ENCODE measurements around the gene SH3BGR. TPM values are rescaled to one million over a fixed set of nuclear protein-coding genes. Genes with fewer than 3 reads are reported as not detected.
"Not testable (repeated sequence)": the region's sequence is repeated elsewhere in the genome, so short reads cannot be mapped to it uniquely, and the experiment has no call there.

The SH3BGR gene
- total RNA-seq: 12.4 TPM

DNA sequence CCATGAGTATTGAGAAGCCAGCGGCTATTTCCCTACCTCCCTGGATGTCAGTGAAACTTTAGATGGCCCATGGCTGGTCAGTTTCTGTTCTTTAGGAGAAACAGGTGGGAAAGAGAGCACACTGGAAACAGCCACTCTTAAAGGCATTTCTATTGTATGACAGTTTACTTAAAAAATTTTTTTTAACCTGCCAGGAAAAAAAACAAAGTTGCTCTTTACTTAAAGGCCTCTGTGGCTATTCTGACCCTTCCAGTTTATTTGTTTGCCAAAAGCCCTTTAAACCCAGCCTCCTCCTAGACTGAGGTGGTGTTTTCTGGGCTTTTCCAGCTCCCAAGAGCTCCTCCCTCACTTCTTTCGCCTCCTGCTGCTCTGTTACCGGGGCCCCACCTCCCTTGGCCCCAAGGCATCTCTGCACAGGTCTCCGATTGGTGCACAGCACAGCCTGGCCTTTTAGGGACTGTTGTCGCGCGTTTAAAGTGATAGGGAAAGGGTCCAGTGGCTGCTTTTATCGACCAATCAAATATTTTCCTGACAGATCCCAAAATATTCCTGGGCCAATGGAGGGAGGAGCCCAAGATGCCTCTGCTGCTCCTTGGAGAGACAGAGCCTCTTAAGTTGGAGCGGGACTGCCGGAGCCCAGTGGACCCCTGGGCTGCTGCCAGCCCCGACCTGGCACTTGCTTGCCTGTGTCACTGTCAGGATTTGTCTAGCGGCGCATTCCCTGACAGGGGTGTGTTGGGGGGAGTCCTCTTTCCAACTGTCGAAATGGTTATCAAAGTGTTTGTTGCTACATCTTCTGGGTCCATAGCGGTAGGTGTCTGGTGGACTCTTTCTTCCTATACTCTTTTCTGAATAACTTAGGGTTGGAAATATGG is at the start of gene SH3BGR:
SH3BGR (plus strand) TSS at position 639 of the 875 bp plus-strand sequence; CDS start at position 766, 127 bp downstream.
- DNase-seq: no peak

DNA sequence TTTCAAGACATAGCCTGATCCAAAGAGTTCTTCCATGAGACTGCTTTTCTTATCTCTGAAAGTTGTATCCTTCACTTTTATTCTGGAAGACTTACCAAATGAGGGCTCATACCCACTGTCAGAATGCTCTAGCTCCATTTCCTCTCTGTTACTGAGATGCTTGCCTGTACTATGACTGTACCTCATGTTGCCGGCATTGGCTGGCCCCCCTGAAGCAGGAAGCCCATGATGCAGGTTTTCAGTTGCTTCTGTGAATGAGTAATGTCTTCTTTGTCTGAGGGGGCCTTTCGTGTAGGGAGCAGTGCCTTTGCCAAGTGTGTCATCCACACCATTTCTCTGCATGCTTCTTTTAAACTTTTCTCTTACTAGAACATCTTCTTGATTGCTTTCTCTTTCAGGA is 45.7 kb upstream of the SH3BGR start:
- no peak for DNase-seq

- DNase-seq: not testable (repeated sequence)
These were observed 32.6 kb upstream of the SH3BGR start for GRCh38 chr21:39419204-39419603.

GRCh38 chr21:39422527-39423241 is 29.1 kb upstream of the SH3BGR start:
- DNase-seq: no peak

- DNase-seq: no peak
These were observed 22.3 kb upstream of the SH3BGR start for GRCh38 chr21:39429445-39429844.

GRCh38 chr21:39430016-39430415 is 21.8 kb upstream of the SH3BGR start:
- DNase-seq: no peak

GRCh38 chr21:39430457-39430856 is 21.3 kb upstream of the SH3BGR start:
- no peak for DNase-seq

GRCh38 chr21:39430954-39431353 is 20.8 kb upstream of the SH3BGR start:
- DNase-seq: no peak

GRCh38 chr21:39434950-39435349 is 16.8 kb upstream of the SH3BGR start:
- DNase-seq: no peak

GRCh38 chr21:39439232-39439631 is 12.5 kb upstream of the SH3BGR start:
- DNase-seq: no peak

- DNase-seq: no peak
These were observed 10.0 kb upstream of the SH3BGR start for GRCh38 chr21:39441502-39442475.

GRCh38 chr21:39444421-39445180 is 7.2 kb upstream of the SH3BGR start:
- peak; percentile 36 for DNase-seq

DNA sequence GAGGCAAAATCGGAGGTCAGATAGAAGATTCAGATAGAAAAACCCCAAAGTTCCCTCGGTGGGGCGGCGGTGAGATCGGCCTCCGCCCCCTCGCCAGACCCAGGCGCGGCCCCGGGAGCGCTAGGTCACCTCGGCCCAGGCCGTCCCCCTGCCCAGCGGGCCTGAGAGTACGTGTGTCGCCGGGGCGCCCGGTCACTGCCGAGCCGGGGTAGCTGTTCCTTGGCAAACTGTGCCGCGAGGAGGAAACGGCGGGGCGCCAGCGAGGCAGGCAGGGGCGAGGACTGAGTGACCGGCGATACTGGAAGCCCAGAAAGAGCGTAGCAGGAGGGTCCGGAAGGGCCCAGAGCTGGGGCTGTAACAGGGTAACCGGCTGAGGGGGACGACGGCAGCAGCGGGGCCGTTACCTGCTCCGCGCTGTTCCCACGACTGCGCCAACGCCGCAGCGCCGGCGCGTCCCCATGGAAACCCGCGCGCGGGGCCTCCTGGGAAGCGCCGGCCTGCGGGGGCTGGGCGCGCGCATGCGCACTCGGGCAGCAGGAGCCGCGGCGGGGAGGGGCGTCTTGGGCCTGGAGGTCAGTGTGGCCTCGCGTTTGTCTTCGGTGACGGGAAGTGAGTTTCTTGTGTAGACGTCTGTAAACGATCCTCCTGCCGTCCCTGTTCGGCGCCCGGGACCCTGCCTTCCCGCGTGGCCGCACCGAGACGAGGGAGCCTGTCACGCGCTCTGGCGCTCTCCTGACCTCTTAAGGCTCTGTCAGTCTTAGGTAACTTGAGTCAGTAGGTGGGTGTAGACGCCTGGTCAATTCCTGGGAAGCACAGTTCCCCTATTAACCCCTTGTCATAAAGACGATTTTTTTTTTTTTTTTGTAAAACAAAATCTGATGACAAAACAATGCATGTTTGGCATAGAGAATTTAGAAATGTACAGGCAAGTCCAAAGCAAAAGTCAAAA is 6.2 kb upstream of the SH3BGR start, which contains the start of gene LCA5L:
LCA5L (minus strand) TSS at position 458 of the 949 bp plus-strand sequence. CDS start 17,285 bp downstream, outside the sequence.
- peak; percentile 83 for DNase-seq

- no peak for DNase-seq
These were observed 4.5 kb upstream of the SH3BGR start for GRCh38 chr21:39447264-39447663.

DNA sequence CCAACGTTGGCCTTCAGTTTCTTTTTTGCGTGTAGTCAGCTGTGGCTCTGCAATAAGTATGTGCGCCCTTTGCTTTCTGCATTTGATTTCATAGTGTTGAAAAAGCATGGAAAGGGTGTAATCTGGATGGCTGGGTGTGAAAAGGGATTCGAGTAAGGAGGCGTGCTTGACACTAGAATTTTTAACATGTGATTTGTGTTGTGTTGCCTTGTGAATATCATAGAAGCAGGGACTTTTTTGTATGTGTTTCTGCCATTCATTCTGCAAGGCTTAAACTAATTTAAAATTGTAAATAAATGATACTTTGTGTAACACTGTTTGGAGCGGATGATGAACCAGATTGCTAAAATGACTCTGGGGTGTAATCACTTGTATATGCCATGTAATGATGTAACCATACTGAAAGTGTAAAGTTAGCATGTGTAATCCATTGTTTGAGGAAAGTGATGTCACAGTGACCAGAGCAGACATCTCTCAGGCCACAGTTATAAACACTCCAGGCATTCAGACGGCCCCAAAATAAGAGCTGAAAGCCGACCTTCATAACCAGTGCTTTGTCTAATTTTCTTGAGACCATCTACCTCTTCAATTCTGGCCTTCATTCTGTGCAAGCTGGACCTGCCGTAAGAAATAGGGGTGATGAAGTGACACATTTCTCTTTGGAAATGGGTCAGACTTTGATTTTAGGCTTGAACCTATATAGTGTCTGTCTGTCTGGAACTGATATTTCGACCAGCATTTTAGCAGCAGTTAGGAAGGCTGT is 618 bp downstream of the SH3BGR start:
- DNase-seq: peak; percentile 64

DNA sequence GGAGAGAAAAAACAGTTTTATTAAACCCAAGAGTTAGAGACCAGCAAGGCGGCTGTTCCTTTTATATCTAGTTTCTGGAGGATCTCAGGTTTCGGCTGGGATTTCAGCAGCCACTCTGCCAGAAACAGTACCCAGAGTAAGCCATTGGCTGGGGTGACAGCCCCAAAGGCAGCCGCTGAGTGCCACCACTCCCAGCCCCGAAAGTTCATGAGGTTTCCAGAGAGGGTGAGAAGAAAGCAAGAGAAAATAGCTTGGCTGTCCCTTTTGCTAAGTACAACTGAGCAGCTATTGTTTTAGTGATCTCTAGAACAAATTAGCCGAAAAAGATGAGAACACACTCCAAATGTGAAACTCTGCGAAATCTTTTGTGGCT is 1.2 kb downstream of the SH3BGR start:
- DNase-seq: no peak

DNA sequence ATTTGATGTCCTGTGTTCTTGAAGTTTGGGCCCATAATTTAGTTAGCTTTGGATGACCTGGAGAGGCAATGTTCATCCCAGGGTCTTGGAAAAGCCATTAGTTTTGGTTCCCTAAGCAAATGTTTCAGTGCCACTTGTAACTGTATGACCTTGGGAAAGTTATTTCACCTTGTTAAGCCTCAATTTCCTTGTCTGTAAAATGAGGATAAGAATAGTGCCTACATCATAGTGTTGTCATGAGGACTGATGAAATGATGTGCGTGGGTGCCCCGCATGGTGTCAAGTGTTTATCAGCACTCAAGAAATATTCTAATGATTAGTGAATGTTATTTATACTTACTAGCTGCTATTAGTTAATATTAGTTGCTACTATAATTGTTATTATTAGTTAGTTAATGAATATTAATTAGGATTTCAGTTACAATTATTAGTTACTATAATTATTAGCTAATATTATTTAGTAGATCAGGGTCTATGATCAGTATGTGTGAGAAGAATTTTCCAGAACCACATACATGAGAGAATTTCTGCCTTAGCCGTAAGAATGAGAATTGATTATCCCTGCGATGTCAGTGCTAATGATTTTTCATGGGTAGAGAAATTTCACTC is 1.9 kb downstream of the SH3BGR start:
- DNase-seq: no peak

DNA sequence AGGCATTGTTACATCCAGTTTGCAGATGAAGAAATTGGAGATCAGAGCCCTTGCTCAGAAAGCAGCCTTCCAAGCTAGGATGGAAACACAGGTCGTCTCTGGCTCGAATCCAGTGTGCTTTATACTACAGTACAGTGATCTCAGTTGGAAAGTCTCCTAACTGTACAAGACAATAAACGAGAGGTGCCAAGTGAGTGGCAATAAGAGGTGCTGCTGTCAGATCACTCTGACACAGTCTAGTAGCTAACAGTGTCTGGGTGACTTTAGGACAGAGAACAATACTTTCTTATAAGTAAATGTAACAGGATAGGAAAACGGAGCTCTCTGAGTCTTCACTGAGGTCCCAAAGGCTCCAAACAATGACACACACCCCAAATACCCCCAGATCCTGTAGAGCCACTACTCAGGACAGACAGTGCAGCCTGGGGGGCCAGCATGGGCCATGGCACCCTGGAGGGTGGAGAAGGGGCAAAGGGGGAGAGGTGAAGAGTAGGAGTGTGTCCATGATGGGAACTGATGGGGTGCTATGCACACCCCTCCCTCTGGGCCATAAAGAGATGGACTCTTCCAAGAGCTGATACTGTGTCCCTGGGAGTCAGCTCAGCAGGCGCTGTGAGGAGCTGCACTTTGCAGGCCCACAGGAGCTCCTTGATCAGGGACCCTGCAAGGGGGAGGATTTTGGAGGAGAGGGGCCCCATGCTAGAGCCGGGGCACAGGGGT is 3.3 kb downstream of the SH3BGR start:
- no peak for DNase-seq

Measured in skin of body (tissue), 2 donors.